ENCODE measurements around the gene SRP9. TPM values are rescaled to one million over a fixed set of nuclear protein-coding genes. Genes with fewer than 3 reads are reported as not detected.
"Not testable (repeated sequence)": the region's sequence is repeated elsewhere in the genome, so short reads cannot be mapped to it uniquely, and the experiment has no call there.

Gene SRP9
- total RNA-seq, 1 donor from 2014 or later = 230 TPM

DNA sequence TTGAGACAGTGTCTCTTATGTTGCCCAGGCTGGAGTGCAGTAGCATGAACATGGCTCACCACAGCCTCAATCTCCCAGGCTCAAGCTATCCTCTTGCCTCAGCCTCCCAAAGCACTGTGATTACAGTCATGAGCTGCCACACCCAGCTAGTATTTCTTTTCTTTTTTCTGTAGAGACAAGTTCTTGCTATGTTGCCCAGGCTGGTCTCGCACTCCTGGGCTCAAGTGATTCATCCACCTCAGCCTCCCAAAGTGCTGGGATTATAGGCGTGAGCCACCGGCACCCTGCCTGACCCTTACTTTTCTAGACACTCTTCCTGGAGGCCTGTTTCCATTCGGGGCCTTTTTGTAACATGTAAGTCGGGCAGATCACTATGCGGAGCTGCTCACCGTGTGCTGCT lies 30.1 kb upstream of the SRP9 start:
- intact Hi-C loops (cut with micrococcal nuclease) = no loop called here
- no peak overlapping the region for H3K27ac Mint-ChIP-seq
- H3K36me3 Mint-ChIP-seq (ENCODE audit: low read depth) = no peaks in the 10 kb centered on the region
- H3K27me3 Mint-ChIP-seq (ENCODE audit: insufficient read depth) = peaks cover 5% of the 10 kb centered on the region
- no peak for DNase-seq (ENCODE audit: low spot score)
- H3K4me1 Mint-ChIP-seq (ENCODE audit: low read depth) = no peaks in the 10 kb centered on the region
- H3K9me3 Mint-ChIP-seq = no peaks in the 10 kb centered on the region
- H3K4me3 Mint-ChIP-seq = no peak overlapping the region

DNA sequence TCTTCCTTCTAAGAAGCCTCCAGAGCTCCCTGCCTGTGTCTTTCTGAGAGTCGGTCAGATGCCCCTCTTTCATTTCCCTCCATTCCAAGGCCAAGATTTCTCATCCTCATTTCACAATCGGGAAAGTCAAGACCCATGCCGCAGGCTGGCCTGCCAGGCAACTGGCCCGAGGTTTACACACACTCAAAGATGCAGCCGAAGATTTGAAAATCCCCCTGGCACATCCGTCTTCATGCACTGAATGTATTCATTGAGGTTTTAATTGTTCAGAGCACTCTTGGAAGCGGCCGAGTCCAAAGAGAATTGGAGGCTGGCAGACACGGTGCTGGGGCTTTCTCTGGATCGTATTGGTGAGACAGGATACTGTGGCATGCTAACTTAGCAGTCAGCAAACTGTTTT lies 29.1 kb upstream of the SRP9 start:
- intact Hi-C loops (cut with micrococcal nuclease) = no loop called here
- H3K9me3 Mint-ChIP-seq = no peaks in the 10 kb centered on the region
- H3K36me3 Mint-ChIP-seq (ENCODE audit: low read depth) = no peaks in the 10 kb centered on the region
- peaks cover 5% of the 10 kb centered on the region for H3K27me3 Mint-ChIP-seq (ENCODE audit: insufficient read depth)
- DNase-seq (ENCODE audit: low spot score) = no peak
- H3K27ac Mint-ChIP-seq = no peak overlapping the region
- H3K4me3 Mint-ChIP-seq = no peak overlapping the region
- no peaks in the 10 kb centered on the region for H3K4me1 Mint-ChIP-seq (ENCODE audit: low read depth)

DNA sequence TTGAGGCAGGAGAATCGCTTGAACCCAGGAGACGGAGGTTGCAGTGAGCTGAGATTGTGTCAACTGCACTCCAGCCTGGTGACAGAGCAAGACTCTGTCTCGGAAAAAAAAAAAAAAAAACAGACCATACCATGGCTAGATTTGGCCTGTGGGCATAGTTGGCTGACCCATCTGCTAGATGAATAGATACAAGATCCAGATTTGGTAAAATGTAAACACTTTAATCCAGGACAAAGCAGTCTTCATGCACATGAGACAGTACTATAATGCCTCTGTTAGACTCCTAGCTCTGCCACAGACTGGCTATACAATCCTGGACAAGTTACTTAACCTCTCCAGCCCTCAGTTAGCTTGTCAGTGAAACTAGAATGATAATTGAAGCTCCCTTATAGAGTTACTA lies 27.9 kb upstream of the SRP9 start:
- Mint-ChIP-seq H3K4me1 (ENCODE audit: low read depth) (no peaks in the 10 kb centered on the region), H3K27ac (no peak overlapping the region), H3K27me3 (ENCODE audit: insufficient read depth) (peaks cover 5% of the 10 kb centered on the region), H3K4me3 (no peak overlapping the region), H3K9me3 (no peaks in the 10 kb centered on the region), H3K36me3 (ENCODE audit: low read depth) (no peaks in the 10 kb centered on the region)
- DNase-seq (ENCODE audit: low spot score) = no peak
- intact Hi-C loops (cut with micrococcal nuclease) = no loop called here

DNA sequence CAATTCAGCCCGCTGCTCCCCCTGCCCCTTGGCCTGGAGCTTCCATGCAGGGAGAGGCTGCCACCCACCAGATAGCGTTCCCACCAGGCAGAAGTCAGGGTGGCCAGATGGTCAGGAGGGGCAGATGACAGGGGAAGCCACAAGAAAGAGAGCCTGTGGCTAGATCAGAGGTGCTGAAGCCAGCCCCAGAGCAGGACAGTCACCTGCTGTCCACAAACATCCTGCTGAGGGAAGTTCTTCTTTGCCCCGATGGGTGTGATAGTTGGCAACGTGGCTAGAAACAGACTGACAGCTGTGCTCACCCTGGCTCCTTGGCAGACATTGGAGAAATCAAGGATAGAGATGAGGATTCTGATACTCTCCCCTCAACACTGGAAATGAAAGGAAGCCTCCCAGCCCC lies 27.2 kb upstream of the SRP9 start:
- no peaks in the 10 kb centered on the region for H3K9me3 Mint-ChIP-seq
- H3K27ac Mint-ChIP-seq = no peak overlapping the region
- no peak for DNase-seq (ENCODE audit: low spot score)
- no peak overlapping the region for H3K4me3 Mint-ChIP-seq
- peaks cover 4% of the 10 kb centered on the region for H3K4me1 Mint-ChIP-seq (ENCODE audit: low read depth)
- H3K27me3 Mint-ChIP-seq (ENCODE audit: insufficient read depth) = peaks cover 5% of the 10 kb centered on the region
- H3K36me3 Mint-ChIP-seq (ENCODE audit: low read depth) = no peaks in the 10 kb centered on the region
- intact Hi-C loops (cut with micrococcal nuclease) = no loop called here

DNA sequence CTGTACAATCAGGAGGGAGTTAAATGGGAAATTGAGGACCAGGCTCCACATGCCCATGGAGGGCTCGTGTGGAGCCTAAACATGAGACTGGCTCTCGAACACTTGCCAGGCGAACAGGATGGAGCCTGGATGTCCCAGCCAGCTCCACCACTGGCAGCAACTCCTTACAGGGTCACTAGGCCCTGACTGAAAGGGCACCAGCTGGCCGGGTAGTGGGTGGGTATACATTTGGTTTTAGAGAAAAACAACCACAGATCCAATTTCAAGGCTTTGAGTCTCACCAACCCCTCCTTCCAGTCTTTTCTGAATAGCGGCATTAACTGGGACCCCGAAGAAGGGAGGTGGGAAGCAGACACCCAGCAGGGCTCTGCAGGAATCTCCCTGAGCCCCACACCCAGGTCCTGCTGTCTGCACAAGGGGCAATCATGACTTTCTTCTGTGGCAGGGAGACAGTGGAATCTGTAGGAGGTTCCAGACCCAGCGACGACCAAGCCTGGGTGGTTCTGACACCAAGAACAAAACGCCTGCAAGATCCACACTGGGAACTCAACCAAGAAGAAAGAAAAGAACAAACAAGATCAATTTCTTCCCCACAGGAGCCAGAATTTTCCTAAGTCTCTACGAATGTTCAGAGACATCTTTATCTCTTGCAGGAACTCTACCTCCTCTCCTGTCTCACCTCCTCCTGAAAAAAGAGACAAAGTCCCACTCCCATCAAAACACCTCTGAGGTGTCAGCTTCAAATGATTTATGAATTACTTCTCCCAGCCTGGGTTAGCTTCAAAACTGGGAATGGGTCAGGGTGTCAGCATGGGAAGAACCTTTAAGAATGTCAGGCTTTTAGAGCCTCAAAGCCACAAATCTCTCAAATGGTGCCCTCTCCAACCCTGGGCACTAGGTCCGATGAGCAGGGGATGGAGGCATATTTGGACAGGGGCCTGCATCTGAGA lies 26.5 kb upstream of the SRP9 start:
- H3K36me3 Mint-ChIP-seq (ENCODE audit: low read depth) = no peaks in the 10 kb centered on the region
- H3K9me3 Mint-ChIP-seq = no peaks in the 10 kb centered on the region
- peaks cover 6% of the 10 kb centered on the region for H3K4me1 Mint-ChIP-seq (ENCODE audit: low read depth)
- peaks cover 5% of the 10 kb centered on the region for H3K27me3 Mint-ChIP-seq (ENCODE audit: insufficient read depth)
- no peak overlapping the region for H3K27ac Mint-ChIP-seq
- no peak for DNase-seq (ENCODE audit: low spot score)
- no peak overlapping the region for H3K4me3 Mint-ChIP-seq
- intact Hi-C loops (cut with micrococcal nuclease) = no loop called here

DNA sequence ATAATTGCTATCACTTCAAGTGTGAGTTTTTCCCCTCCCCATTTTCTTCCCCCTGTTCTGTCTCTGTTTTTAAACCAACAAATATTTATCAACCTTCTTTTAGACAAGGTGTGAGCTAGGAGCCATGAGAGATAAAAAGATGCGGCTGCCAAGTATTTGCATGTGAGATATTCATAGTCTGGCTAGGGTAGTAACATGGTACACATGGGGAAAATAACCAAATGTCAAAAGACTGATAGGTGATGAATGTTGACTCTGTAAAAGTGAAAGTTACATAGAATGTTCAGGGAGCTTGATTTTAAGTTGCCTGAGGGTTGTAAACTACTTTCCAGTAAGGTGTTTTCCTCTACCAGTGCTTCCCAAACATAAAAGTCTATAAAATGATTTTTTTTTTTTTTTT lies 25.4 kb upstream of the SRP9 start:
- Mint-ChIP-seq H3K27me3 (ENCODE audit: insufficient read depth) (peaks cover 5% of the 10 kb centered on the region), H3K9me3 (no peaks in the 10 kb centered on the region), H3K36me3 (ENCODE audit: low read depth) (no peaks in the 10 kb centered on the region), H3K4me1 (ENCODE audit: low read depth) (peaks cover 6% of the 10 kb centered on the region), H3K27ac (no peak overlapping the region), H3K4me3 (no peak overlapping the region)
- intact Hi-C loops (cut with micrococcal nuclease) = no loop called here
- no peak for DNase-seq (ENCODE audit: low spot score)

DNA sequence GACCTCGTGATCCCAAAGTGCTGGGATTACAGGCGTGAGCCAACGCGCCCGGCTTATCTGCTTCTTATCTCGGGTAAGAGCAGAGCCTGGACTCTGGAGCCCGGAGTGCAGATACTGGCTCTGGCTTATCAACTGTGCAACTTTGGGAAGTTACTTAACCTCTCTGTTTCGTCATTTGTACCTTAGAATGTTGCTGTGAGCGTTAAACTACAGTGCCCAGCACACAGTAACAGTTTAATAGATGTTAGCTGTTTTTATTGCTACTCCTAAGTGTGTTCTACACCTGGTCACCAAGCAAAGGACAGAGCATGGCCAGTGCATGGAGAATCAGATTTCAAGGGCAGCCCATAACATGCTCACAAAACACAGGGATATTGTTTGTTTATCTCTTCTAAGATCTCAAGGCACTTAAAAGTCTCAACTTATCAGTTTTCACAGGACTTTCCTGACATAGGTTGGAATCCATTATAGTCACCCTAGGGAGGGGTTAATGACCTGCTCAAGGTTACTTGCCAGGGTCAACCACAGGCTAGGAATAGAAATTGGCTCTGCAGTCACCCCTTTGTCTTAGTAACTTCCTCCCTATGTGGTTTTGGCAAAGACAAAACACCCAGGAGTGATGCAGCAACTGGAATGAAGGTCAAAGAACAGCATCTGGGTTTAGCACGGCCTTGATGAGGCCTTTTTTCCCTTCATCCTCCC lies 22.5 kb upstream of the SRP9 start:
- H3K27ac Mint-ChIP-seq = no peak overlapping the region

DNA sequence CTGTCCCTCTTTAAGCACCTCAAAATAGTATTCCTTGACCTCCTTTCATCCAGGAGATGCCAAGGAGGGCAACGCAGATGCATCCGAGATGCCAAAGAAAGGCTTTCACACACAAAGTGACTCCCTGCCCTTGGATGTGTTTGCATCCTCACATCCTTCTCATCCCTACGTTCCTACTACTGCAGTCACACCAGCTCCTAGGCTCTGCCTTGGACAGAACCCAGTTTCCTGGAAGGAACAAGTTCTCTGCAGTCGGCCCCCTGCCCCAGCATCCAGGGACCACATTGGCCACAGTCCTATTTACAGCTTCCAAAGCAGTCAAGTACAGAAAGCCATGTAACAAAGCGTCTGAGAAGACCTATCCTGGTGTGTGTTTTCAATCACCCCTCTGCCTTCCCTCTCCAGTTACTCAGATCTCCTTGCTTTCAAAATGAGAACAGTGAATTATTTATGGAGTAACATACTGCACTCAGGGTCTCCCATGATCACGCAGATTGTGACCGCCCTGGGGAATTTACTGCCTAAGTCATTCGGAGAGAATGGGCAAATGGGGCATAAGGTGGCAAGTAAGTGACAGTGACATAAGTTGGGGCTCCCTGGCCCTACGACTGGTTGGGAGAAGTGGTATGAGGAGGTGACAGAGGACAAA lies 21.8 kb upstream of the SRP9 start:
- Mint-ChIP-seq H3K27ac (no peak overlapping the region), H3K9me3 (no peaks in the 10 kb centered on the region), H3K36me3 (ENCODE audit: low read depth) (no peaks in the 10 kb centered on the region), H3K4me1 (ENCODE audit: low read depth) (peaks cover 6% of the 10 kb centered on the region), H3K27me3 (ENCODE audit: insufficient read depth) (peaks cover 12% of the 10 kb centered on the region), H3K4me3 (no peak overlapping the region)
- intact Hi-C loops (cut with micrococcal nuclease) = no loop called here
- no peak for DNase-seq (ENCODE audit: low spot score)

More for the DNA sequence above, 22.5 kb upstream of the SRP9 start:
- DNase-seq (ENCODE audit: low spot score) = no peak
- Mint-ChIP-seq H3K36me3 (ENCODE audit: low read depth) (no peaks in the 10 kb centered on the region), H3K4me1 (ENCODE audit: low read depth) (peaks cover 6% of the 10 kb centered on the region), H3K27me3 (ENCODE audit: insufficient read depth) (peaks cover 14% of the 10 kb centered on the region), H3K4me3 (no peak overlapping the region), H3K9me3 (no peaks in the 10 kb centered on the region)
- intact Hi-C loops (cut with micrococcal nuclease) = no loop called here

DNA sequence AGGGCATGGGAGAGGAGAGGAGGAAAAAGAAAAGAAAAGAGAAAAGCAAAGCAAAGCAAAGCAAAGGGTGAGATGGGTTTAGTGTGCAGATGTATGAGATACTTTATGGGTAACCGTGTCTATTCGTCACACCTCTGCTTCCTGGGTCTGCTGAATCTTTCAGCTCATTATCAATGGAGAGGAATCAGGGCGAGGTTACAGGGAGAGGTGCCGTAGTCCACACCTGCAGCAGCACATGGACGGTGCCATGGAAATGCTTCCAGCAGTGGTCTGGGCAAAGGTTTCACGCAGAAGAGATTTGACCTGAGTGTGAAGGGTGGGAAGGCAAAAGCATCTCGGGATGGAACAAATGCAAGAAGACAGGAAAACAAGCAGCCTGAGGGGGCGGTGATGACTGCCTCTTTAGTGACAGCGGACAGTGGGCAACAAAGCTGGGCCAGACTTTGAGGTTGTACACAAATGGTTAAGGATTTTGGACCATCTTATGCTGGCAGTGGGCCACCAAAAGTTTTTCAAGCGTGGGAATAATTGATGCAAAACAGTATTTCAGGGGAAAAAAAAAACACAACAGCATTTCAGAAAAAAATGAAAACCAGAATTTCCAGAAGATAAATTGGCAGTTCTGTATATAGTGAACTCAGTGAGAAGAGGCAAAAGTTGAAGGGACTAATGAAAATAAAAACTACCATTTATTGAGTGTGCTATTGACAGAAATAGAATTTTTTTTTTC lies 19.5 kb upstream of the SRP9 start:
- Mint-ChIP-seq H3K27me3 (ENCODE audit: insufficient read depth) (peaks cover 9% of the 10 kb centered on the region), H3K9me3 (no peaks in the 10 kb centered on the region), H3K4me3 (no peak overlapping the region), H3K4me1 (ENCODE audit: low read depth) (peaks cover 6% of the 10 kb centered on the region), H3K36me3 (ENCODE audit: low read depth) (no peaks in the 10 kb centered on the region), H3K27ac (no peak overlapping the region)
- DNase-seq (ENCODE audit: low spot score) = no peak
- intact Hi-C loops (cut with micrococcal nuclease) = no loop called here

DNA sequence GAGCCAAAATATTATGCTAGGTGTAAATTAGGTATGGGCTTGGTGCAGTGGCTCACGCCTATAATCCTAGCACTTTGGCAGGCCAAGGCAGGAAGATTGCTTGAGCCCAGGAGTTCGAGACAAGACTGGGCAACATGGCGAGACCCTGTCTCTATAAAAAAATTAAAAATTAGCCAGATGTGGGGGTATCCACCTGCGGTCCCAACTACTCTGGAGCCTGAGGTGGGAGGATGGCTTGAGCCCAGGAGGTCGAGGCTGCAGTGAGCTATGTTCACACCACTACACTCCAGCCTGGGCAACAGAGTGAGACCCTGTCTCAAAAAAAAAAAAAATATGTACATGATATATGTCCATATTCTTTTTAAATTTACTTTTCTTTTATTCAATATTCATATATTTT lies 17.7 kb upstream of the SRP9 start:
- H3K36me3 Mint-ChIP-seq (ENCODE audit: low read depth); H3K9me3 Mint-ChIP-seq; H3K27me3 Mint-ChIP-seq (ENCODE audit: insufficient read depth); H3K4me3 Mint-ChIP-seq; H3K4me1 Mint-ChIP-seq (ENCODE audit: low read depth); H3K27ac Mint-ChIP-seq; intact Hi-C loops (cut with micrococcal nuclease); DNase-seq (ENCODE audit: low spot score): not testable (repeated sequence)

DNA sequence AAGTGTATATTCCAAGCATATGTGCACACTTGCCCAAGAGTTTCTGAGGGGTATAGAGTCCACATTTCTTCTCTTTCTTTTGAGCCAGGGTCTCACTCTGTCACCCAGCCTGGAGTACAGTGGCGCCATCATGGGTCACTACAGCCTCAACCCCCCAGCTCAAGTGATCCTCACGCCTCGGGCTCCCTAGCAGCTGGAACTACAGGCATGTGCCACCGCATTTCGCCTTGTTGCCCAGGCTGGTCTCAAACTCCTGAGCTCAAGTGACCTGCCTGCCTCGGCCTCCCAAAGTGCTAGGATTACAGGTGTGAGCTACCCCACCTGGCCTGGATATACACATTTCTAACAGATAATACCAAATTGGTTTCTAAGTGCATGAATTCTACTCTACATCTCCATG lies 17.1 kb upstream of the SRP9 start:
- Mint-ChIP-seq H3K27ac (no peak overlapping the region), H3K9me3 (no peaks in the 10 kb centered on the region), H3K27me3 (ENCODE audit: insufficient read depth) (peaks cover 9% of the 10 kb centered on the region), H3K4me3 (no peak overlapping the region), H3K4me1 (ENCODE audit: low read depth) (peaks cover 1% of the 10 kb centered on the region), H3K36me3 (ENCODE audit: low read depth) (no peaks in the 10 kb centered on the region)
- no peak for DNase-seq (ENCODE audit: low spot score)
- intact Hi-C loops (cut with micrococcal nuclease) = no loop called here

DNA sequence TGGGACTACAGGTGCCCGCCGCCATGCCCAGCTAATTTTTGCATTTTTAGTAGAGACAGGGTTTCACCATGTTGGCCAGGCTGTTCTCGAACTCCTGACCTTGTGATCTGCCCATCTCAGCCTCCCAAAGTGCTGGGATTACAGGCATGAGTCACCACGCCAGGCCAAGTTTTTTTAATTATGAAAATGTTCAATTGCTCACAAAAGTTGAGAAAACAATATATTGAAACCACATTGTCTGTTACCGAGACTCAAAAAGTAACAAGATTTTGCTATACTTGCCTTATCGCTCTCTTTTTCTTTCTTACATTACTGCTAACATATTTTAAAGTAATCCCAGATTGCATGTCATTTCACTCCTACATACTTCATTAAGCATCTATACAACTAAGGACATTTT lies 16.2 kb upstream of the SRP9 start:
- H3K27ac Mint-ChIP-seq; H3K4me3 Mint-ChIP-seq; H3K4me1 Mint-ChIP-seq (ENCODE audit: low read depth); H3K36me3 Mint-ChIP-seq (ENCODE audit: low read depth); intact Hi-C loops (cut with micrococcal nuclease); DNase-seq (ENCODE audit: low spot score); H3K9me3 Mint-ChIP-seq: not testable (repeated sequence)
- peaks cover 12% of the 10 kb centered on the region for H3K27me3 Mint-ChIP-seq (ENCODE audit: insufficient read depth)
